Activated T-cell treated with anti-CD3 and anti-CD28 coated beads for 1 hour (primary cell): ENCODE results near the gene HDAC4.

Source experiments
- DNase-seq: peaks from one replicate; pipeline ENCODE4 v3.0.0-alpha.2; 2020; ENCODE audit warnings: low read depth

The HDAC4 gene

GRCh38 chr2:239202343-239202742 is 198.5 kb downstream of the HDAC4 start:
- DNase-seq: no peak

GRCh38 chr2:239201884-239202283 is 198.9 kb downstream of the HDAC4 start:
- DNase-seq: no peak

GRCh38 chr2:239201531-239201876 is 199.3 kb downstream of the HDAC4 start:
- DNase-seq: no peak

- no peak for DNase-seq
These were observed 199.9 kb downstream of the HDAC4 start for GRCh38 chr2:239200646-239201530.

GRCh38 chr2:239199041-239199768 is 201.6 kb downstream of the HDAC4 start:
- DNase-seq: no peak

- no peak for DNase-seq
These were observed 202.6 kb downstream of the HDAC4 start for GRCh38 chr2:239198221-239198620.

- DNase-seq: no peak
These were observed 203.7 kb downstream of the HDAC4 start for GRCh38 chr2:239197146-239197545.

GRCh38 chr2:239196474-239197021 is 204.3 kb downstream of the HDAC4 start:
- DNase-seq: no peak

GRCh38 chr2:239195992-239196391 is 204.8 kb downstream of the HDAC4 start:
- DNase-seq: no peak

- DNase-seq: no peak
These were observed 205.4 kb downstream of the HDAC4 start for GRCh38 chr2:239195318-239195871.

GRCh38 chr2:239194731-239195317 is 206.0 kb downstream of the HDAC4 start:
- no peak for DNase-seq

- no peak for DNase-seq
These were observed 206.7 kb downstream of the HDAC4 start for GRCh38 chr2:239193925-239194677.

GRCh38 chr2:239193401-239193811 is 207.4 kb downstream of the HDAC4 start:
- no peak for DNase-seq

GRCh38 chr2:239192975-239193374 is 207.8 kb downstream of the HDAC4 start:
- no peak for DNase-seq

GRCh38 chr2:239192456-239192855 is 208.4 kb downstream of the HDAC4 start:
- DNase-seq: no peak

GRCh38 chr2:239190921-239191885 is 209.6 kb downstream of the HDAC4 start:
- DNase-seq: no peak

- DNase-seq: no peak
These were observed 210.5 kb downstream of the HDAC4 start for GRCh38 chr2:239190361-239190760.

- DNase-seq: no peak
These were observed 211.1 kb downstream of the HDAC4 start for GRCh38 chr2:239189711-239190131.

GRCh38 chr2:239188536-239188935 is 212.3 kb downstream of the HDAC4 start:
- DNase-seq: no peak
